H1 (cell line): Measurements from ENCODE around the gene TMEM116. TPM values are rescaled to one million over a fixed set of nuclear protein-coding genes. Genes with fewer than 3 reads are reported as not detected.

ENCODE experiments used
- CTCF ChIA-PET: fragments of 300-600 bp; sonication (Branson Sonifier 250); formaldehyde crosslinking; loops from one replicate; lab custom pipeline; 2021; ENCODE audit not compliant: partially characterized antibody; lab: Charles Lee
- POLR2A ChIA-PET: fragments of 300-600 bp; sonication (Branson Sonifier 250); formaldehyde crosslinking; loops from one replicate; lab custom pipeline; 2021; ENCODE audit warnings: inconsistent platforms; ENCODE audit not compliant: partially characterized antibody; lab: Charles Lee
- DNase-seq, 2 experiments: peaks; one replicate each; pipeline versions ENCODE4 v3.0.0 to v3.0.0-alpha.2; 2010 to 2022; ENCODE audit warnings: low spot score in 2 of 2, low read depth in 1 of 2, mixed read lengths in 1 of 2
- FAIRE-seq: peaks from 2 replicates; lab custom pipeline; 2011; peaks lifted over from hg19 to GRCh38; lab: Jason Lieb, UNC
- H2AFZ ChIP-seq: 2 replicates; pipeline ENCODE4 v1.8.1; 2012; ENCODE audit warnings: low read length, inconsistent platforms
- H2AK5ac ChIP-seq: 2 replicates; pipeline ENCODE4 v1.6.1; 2013; ENCODE audit warnings: low read depth, low read length
- H2BK120ac ChIP-seq: replicated peaks from 2 replicates; pipeline ENCODE3; 2013; ENCODE audit warnings: low read depth, low read length, inconsistent platforms
- H2BK12ac ChIP-seq: 2 replicates; pipeline ENCODE4 v1.6.1; 2013; ENCODE audit warnings: low read depth, low read length
- H2BK15ac ChIP-seq: 2 replicates; pipeline ENCODE4 v1.6.1; 2013; ENCODE audit warnings: low read length
- H2BK20ac ChIP-seq: 2 replicates; pipeline ENCODE4 v1.6.1; 2013; ENCODE audit warnings: low read length
- H2BK5ac ChIP-seq: 2 replicates; pipeline ENCODE4 v1.6.1; 2013; ENCODE audit warnings: low read depth, low read length
- H3K14ac ChIP-seq: 2 replicates; pipeline ENCODE4 v1.6.1; 2013; ENCODE audit warnings: inconsistent platforms; ENCODE audit not compliant: insufficient read length
- H3K18ac ChIP-seq: 2 replicates; pipeline ENCODE4 v1.6.1; 2013; ENCODE audit warnings: low read length; ENCODE audit errors: extremely low read depth
- H3K23ac ChIP-seq: 2 replicates; pipeline ENCODE4 v1.6.1; 2013; ENCODE audit warnings: inconsistent platforms; ENCODE audit not compliant: insufficient read length
- H3K23me2 ChIP-seq: 2 replicates; pipeline ENCODE4 v1.6.1; 2013; ENCODE audit warnings: low read depth, low read length
- H3K27ac ChIP-seq: 2 replicates; pipeline ENCODE4 v1.6.1; 2011; ENCODE audit warnings: low read depth, low read length, inconsistent platforms
- H3K27me3 ChIP-seq, 4 experiments: replicated peaks in 1 of 4; 1 replicate in 1 of 4; 2 replicates in 3 of 4; pipeline versions ENCODE4 v1.6.1 to v1.8.1; 2011 to 2013; ENCODE audit warnings: low read length in 3 of 4, mild to moderate bottlenecking in 3 of 4, inconsistent platforms in 2 of 4, mixed read lengths in 2 of 4, moderate library complexity in 1 of 4; ENCODE audit not compliant: control insufficient read depth in 3 of 4, insufficient read depth in 3 of 4; ENCODE audit errors: extremely low read depth in 1 of 4
- H3K36me3 ChIP-seq, 4 experiments: 2 replicates each; pipeline versions ENCODE4 v1.6.1 to v1.8.1; 2011 to 2013; ENCODE audit warnings: mild to moderate bottlenecking in 4 of 4, low read length in 3 of 4, moderate library complexity in 2 of 4, control low read depth in 1 of 4, inconsistent platforms in 1 of 4; ENCODE audit not compliant: insufficient read depth in 4 of 4, control insufficient read depth in 2 of 4
- H3K4ac ChIP-seq: replicated peaks from 2 replicates; pipeline ENCODE3; 2013; ENCODE audit warnings: low read length, low read depth, mixed read lengths, inconsistent platforms; ENCODE audit not compliant: insufficient read length
- H3K4me1 ChIP-seq, 4 experiments: replicated peaks in 1 of 4; 1 replicate in 1 of 4; 2 replicates in 3 of 4; pipeline versions ENCODE4 v1.6.1 to v1.8.1; 2011 to 2013; ENCODE audit warnings: low read length in 3 of 4, inconsistent platforms in 2 of 4, mixed read lengths in 1 of 4; ENCODE audit not compliant: insufficient read depth in 4 of 4, control insufficient read depth in 3 of 4
- H3K4me2 ChIP-seq, 2 experiments: 2 replicates each; pipeline versions ENCODE4 v1.6.1 to v1.8.1; 2011 to 2013; ENCODE audit warnings: low read depth in 2 of 2, low read length in 2 of 2, control low read depth in 1 of 2, inconsistent platforms in 1 of 2, mild to moderate bottlenecking in 1 of 2; ENCODE audit not compliant: insufficient read depth in 1 of 2
- H3K4me3 ChIP-seq, 4 experiments: fragments of 200-600, 300-600 bp in 1 of 4; sonication (generic), shearing (Covaris generic), sonication (Bioruptor Twin) in 1 of 4; 2 replicates each; pipeline versions ENCODE4 v1.5.1 to v1.8.1; 2011 to 2016; ENCODE audit warnings: low read length in 4 of 4, low read depth in 3 of 4, control low read depth in 2 of 4, inconsistent platforms in 2 of 4, mild to moderate bottlenecking in 2 of 4, mixed read lengths in 1 of 4, moderate library complexity in 1 of 4; ENCODE audit not compliant: insufficient read depth in 2 of 4; ENCODE audit errors: extremely low read depth in 1 of 4
- H3K56ac ChIP-seq: replicated peaks from 2 replicates; pipeline ENCODE3; 2013; ENCODE audit warnings: low read depth, mild to moderate bottlenecking, mixed read lengths, low read length, inconsistent platforms; ENCODE audit not compliant: insufficient read length
- H3K79me1 ChIP-seq: 2 replicates; pipeline ENCODE4 v1.6.1; 2013; ENCODE audit warnings: low read depth, low read length, control low read depth
- H3K79me2 ChIP-seq, 2 experiments: 2 replicates each; pipeline versions ENCODE4 v1.6.1 to v1.8.1; 2012 to 2013; ENCODE audit warnings: low read length in 2 of 2, mild to moderate bottlenecking in 2 of 2, inconsistent platforms in 1 of 2; ENCODE audit not compliant: insufficient read depth in 2 of 2, control insufficient read depth in 1 of 2
- H3K9ac ChIP-seq, 4 experiments: replicated peaks in 1 of 4; 1 replicate in 1 of 4; 2 replicates in 3 of 4; pipeline versions ENCODE4 v1.6.1 to v1.8.1; 2011 to 2013; ENCODE audit warnings: low read depth in 3 of 4, low read length in 3 of 4, control low read depth in 2 of 4, mild to moderate bottlenecking in 2 of 4, moderate library complexity in 2 of 4, inconsistent platforms in 1 of 4; ENCODE audit errors: extremely low read depth in 1 of 4
- H3K9me3 ChIP-seq, 2 experiments: 2 replicates each; pipeline versions ENCODE4 v1.6.1 to v1.8.1; 2012 to 2013; ENCODE audit warnings: mild to moderate bottlenecking in 2 of 2, moderate library complexity in 2 of 2, control low read depth in 1 of 2, inconsistent platforms in 1 of 2, low read depth in 1 of 2, low read length in 1 of 2, mixed read lengths in 1 of 2; ENCODE audit not compliant: insufficient read depth in 2 of 2
- H4K20me1 ChIP-seq, 2 experiments: replicated peaks in 1 of 2; 2 replicates each; pipeline versions ENCODE3 to v1.8.1; 2011 to 2013; ENCODE audit warnings: inconsistent platforms in 2 of 2, low read length in 2 of 2, mild to moderate bottlenecking in 1 of 2; ENCODE audit not compliant: insufficient read depth in 2 of 2, control insufficient read depth in 1 of 2
- H4K5ac ChIP-seq: 2 replicates; pipeline ENCODE4 v1.6.1; 2013; ENCODE audit warnings: low read length, low read depth, mixed read lengths, inconsistent platforms; ENCODE audit not compliant: insufficient read length
- H4K8ac ChIP-seq: 2 replicates; pipeline ENCODE4 v1.8.0; 2013; ENCODE audit warnings: mild to moderate bottlenecking, moderate library complexity, low read length, inconsistent platforms; ENCODE audit not compliant: insufficient read depth; ENCODE audit errors: extremely low read depth
- H4K91ac ChIP-seq: replicated peaks from 2 replicates; pipeline ENCODE3; 2013; ENCODE audit warnings: low read length, mixed read lengths, inconsistent platforms; ENCODE audit not compliant: insufficient read length
- ASH2L ChIP-seq: fragments of 200-600, 300-600 bp; sonication (generic); IDR thresholded peaks from one replicate; pipeline ENCODE4 v1.7.1; 2017; ENCODE audit warnings: low read length
- FOSL1 ChIP-seq: IDR thresholded peaks from 2 replicates; pipeline ENCODE4 v1.6.1; 2011; ENCODE audit warnings: mild to moderate bottlenecking, low read depth, low read length, moderate library complexity; ENCODE audit not compliant: insufficient read depth
- GTF2F1 ChIP-seq: IDR thresholded peaks from 2 replicates; pipeline ENCODE4 v1.6.1; 2012; ENCODE audit warnings: low read depth, low read length, improper control_type of control experiment, borderline replicate concordance
- HDAC6 ChIP-seq: IDR thresholded peaks from one replicate; pipeline ENCODE4 v1.7.1; 2012; ENCODE audit warnings: low read depth, mild to moderate bottlenecking, inconsistent platforms, low read length, moderate library complexity
- MAFK ChIP-seq: IDR thresholded peaks from 2 replicates; pipeline ENCODE4 v1.6.1; 2012; ENCODE audit warnings: low read depth, mild to moderate bottlenecking, improper control_type of control experiment, low read length
- NANOG ChIP-seq: IDR thresholded peaks from 2 replicates; pipeline ENCODE4 v1.6.1; 2011; ENCODE audit warnings: low read length, low read depth, mild to moderate bottlenecking, inconsistent platforms; ENCODE audit not compliant: insufficient read depth, poor library complexity, severe bottlenecking
- RXRA ChIP-seq: IDR thresholded peaks from 2 replicates; pipeline ENCODE4 v1.6.1; 2011; ENCODE audit warnings: low read depth, mild to moderate bottlenecking, low read length, moderate library complexity; ENCODE audit not compliant: insufficient read depth
- SAP30 ChIP-seq: fragments of 300-600 bp; sonication (generic); IDR thresholded peaks from 2 replicates; pipeline ENCODE4 v1.7.1; 2012; ENCODE audit warnings: low read length, moderate library complexity, mild to moderate bottlenecking, inconsistent platforms; ENCODE audit not compliant: insufficient read depth, insufficient replicate concordance
- TBP ChIP-seq: IDR thresholded peaks from 2 replicates; pipeline ENCODE4 v1.6.1; 2011; ENCODE audit warnings: low read depth, low read length, improper control_type of control experiment
- whole genome bisulfite sequencing, 2 experiments: shearing (Covaris generic) in 1 of 2; methylation state at CpG; one replicate each; pipeline versions ENCODE4 v1.1.6 to v1.1.7; 2013 to 2015; ENCODE audit warnings: low lambda C conversion rate in 2 of 2, mixed read lengths in 2 of 2, inconsistent platforms in 1 of 2, low coverage in 1 of 2, missing lambda C conversion rate in 1 of 2; ENCODE audit not compliant: insufficient replicate concordance in 2 of 2, insufficient coverage in 1 of 2, insufficient read length in 1 of 2; ENCODE audit errors: extremely low coverage in 1 of 2, missing lambda C conversion rate in 1 of 2; 5-methylcytosine and 5-hydroxymethylcytosine counted together
- polyA plus RNA-seq, 7 experiments: library from polyadenylated mRNA; depleted of rRNA in 3 of 7; stranded (reverse) in 5 of 7; unstranded in 2 of 7; fragments of >200 nt in 5 of 7; fragments of 200-250 nt in 2 of 7; gene quantifications; 1 replicate in 5 of 7; 2 replicates in 1 of 7; 4 replicates in 1 of 7; pipeline versions ENCODE4 v1.2.1 to v1.2.3, GENCODE V29; 2011 to 2013; ENCODE audit warnings: missing spikeins in 2 of 7, mixed read lengths in 2 of 7
- total RNA-seq: library from RNA; stranded (reverse); fragmentation: NEBNext Ultra II Directional; extraction: Animal tissue kit (Norgen Biotek cat#: 25700); gene quantifications from 2 replicates; pipeline ENCODE4 v1.2.1, GENCODE V29; 2021
- TF ChIP-seq, protein P1 (sequence below): IDR thresholded peaks from 2 replicates; pipeline ENCODE4 v1.6.1; 2012; ENCODE audit warnings: inconsistent platforms

The TMEM116 gene
- total and polyA plus RNA-seq, 2 of the 8 experiments (the other 6 are each of a cell fraction or from before 2014, with no cell fraction given): 8.1 to 25.2 TPM

- no peaks in the 10 kb centered on the region for H3K79me1 ChIP-seq
- H3K36me3 ChIP-seq: no peaks in the 10 kb centered on the region
- H2AK5ac ChIP-seq: no peak overlapping the region
- H2BK20ac ChIP-seq: no peak overlapping the region
- no peaks in the 10 kb centered on the region for H3K79me2 ChIP-seq
- H3K4me3 ChIP-seq: no peak overlapping the region
- H2AFZ ChIP-seq: no peak overlapping the region
- H3K23ac ChIP-seq: no peak overlapping the region
- no peaks in the 10 kb centered on the region for H3K4me1 ChIP-seq
- H2BK120ac ChIP-seq: no peak overlapping the region
- H3K4ac ChIP-seq: no peak overlapping the region
- no peak overlapping the region for H3K27ac ChIP-seq
- no peak overlapping the region for H3K4me2 ChIP-seq
- H3K56ac ChIP-seq: no peak overlapping the region
- no peak for FAIRE-seq
- POLR2A ChIA-PET: interaction anchor here (1.0 to 2.0 kb wide), 2 partner anchors 21 to 87 kb away, joined by 4 read pairs; partner anchors contain the start of genes ERP29 and TMEM116
- CTCF ChIA-PET: interaction anchor here (1.2 to 2.4 kb wide), 3 partner anchors 14 to 104 kb away, joined by 3 to 8 read pairs (median 5); no protein-coding TSS in a partner anchor
- no peaks in the 10 kb centered on the region for H3K23me2 ChIP-seq
- H4K91ac ChIP-seq: no peak overlapping the region
- no peaks in the 10 kb centered on the region for H3K9me3 ChIP-seq
- H4K20me1 ChIP-seq: no peaks in the 10 kb centered on the region
- no peak overlapping the region for H2BK5ac ChIP-seq
- TF ChIP-seq ASH2L (no peak), NANOG (no peak), MAFK (no peak), RXRA (no peak), HDAC6 (no peak), TBP (no peak), SAP30 (no peak), FOSL1 (no peak), GTF2F1 (no peak)
- TF ChIP-seq, protein P1, sequence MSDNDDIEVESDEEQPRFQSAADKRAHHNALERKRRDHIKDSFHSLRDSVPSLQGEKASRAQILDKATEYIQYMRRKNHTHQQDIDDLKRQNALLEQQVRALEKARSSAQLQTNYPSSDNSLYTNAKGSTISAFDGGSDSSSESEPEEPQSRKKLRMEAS: no peak
- H3K27me3 ChIP-seq: no peaks in the 10 kb centered on the region
- H4K8ac ChIP-seq: no peak overlapping the region
- H3K9ac ChIP-seq: no peak overlapping the region
- H3K18ac ChIP-seq: no peak overlapping the region
- H3K14ac ChIP-seq: no peak overlapping the region
- no peak overlapping the region for H4K5ac ChIP-seq
- no peak overlapping the region for H2BK12ac ChIP-seq
- H2BK15ac ChIP-seq: no peak overlapping the region
- 83% methylated on average over 2 of the region's 2 CpGs; no CpG with 5 or more reads in 1 of the 2 experiments for WGBS, 2 experiments
- no peak for DNase-seq
Observed at GRCh38 chr12:111926631-111927030, 86.3 kb downstream of the TMEM116 start.
